IMR-90 (cell line): ENCODE measurements around the gene PMIS2. TPM values are rescaled to one million over a fixed set of nuclear protein-coding genes. Genes with fewer than 3 reads are reported as not detected.

Source experiments
- ATAC-seq: fragments of 200-7000 bp; cut with Tn5 transposase; 2 replicates; pipeline ENCODE4 v1.9.1; 2020; ENCODE audit warnings: low read depth, mild to moderate bottlenecking, moderate library complexity
- BruUV-seq: library from RNA; stranded (reverse); fragments of 400-500 nt; replicated peaks from 2 replicates; lab custom pipeline; 2021; lab: Mats Ljungman, UMichigan
- CTCF ChIA-PET: fragments of 300-600 bp; formaldehyde crosslinking; extraction: SDS; loops from one replicate; lab custom pipeline; 2021; ENCODE audit warnings: antibody characterized with exemption; lab: Yijun Ruan, JAX
- POLR2A ChIA-PET: fragments of 300-600 bp; sonication (Branson Sonifier 250); formaldehyde crosslinking; loops from one replicate; lab custom pipeline; 2022; ENCODE audit warnings: antibody characterized with exemption; ENCODE audit not compliant: unreplicated experiment; lab: Charles Lee
- DNase-seq: peaks from one replicate; pipeline ENCODE4 v3.0.0; 2013
- H2AFZ ChIP-seq: replicated peaks from 2 replicates; pipeline ENCODE3; 2013; ENCODE audit warnings: low read length, mild to moderate bottlenecking; ENCODE audit not compliant: poor library complexity
- H2AK5ac ChIP-seq: 2 replicates; pipeline ENCODE4 v1.6.1; 2013; ENCODE audit warnings: low read depth, low read length, inconsistent platforms
- H2AK9ac ChIP-seq: replicated peaks from 2 replicates; pipeline ENCODE3; 2013; ENCODE audit warnings: mild to moderate bottlenecking, low read depth, low read length, moderate library complexity; ENCODE audit not compliant: poor library complexity
- H2BK120ac ChIP-seq: 2 replicates; pipeline ENCODE4 v1.6.1; 2013; ENCODE audit warnings: low read depth, low read length, inconsistent platforms
- H2BK15ac ChIP-seq: 3 replicates; pipeline ENCODE4 v1.6.1; 2013; ENCODE audit warnings: low read depth, low read length, inconsistent platforms
- H2BK20ac ChIP-seq: 2 replicates; pipeline ENCODE4 v1.6.1; 2013; ENCODE audit warnings: low read depth, mild to moderate bottlenecking, inconsistent platforms, low read length, moderate library complexity
- H2BK5ac ChIP-seq: 2 replicates; pipeline ENCODE4 v1.6.1; 2013; ENCODE audit warnings: mild to moderate bottlenecking, low read depth, low read length, inconsistent platforms; ENCODE audit not compliant: poor library complexity, severe bottlenecking
- H3K14ac ChIP-seq: replicated peaks from 2 replicates; pipeline ENCODE4 v1.6.1; 2013; ENCODE audit warnings: low read depth, low read length, inconsistent platforms
- H3K18ac ChIP-seq: 2 replicates; pipeline ENCODE4 v1.6.1; 2013; ENCODE audit warnings: low read depth, low read length, control low read depth
- H3K23ac ChIP-seq: 2 replicates; pipeline ENCODE4 v1.6.1; 2013; ENCODE audit warnings: low read depth, low read length, inconsistent platforms
- H3K27ac ChIP-seq: 2 replicates; pipeline ENCODE4 v1.5.1; 2013; ENCODE audit warnings: mild to moderate bottlenecking, control low read depth, low read length; ENCODE audit not compliant: insufficient read depth
- H3K27me3 ChIP-seq: 2 replicates; pipeline ENCODE4 v1.6.1; 2013; ENCODE audit warnings: low read length; ENCODE audit not compliant: control insufficient read depth, insufficient read depth
- H3K36me3 ChIP-seq: 2 replicates; pipeline ENCODE4 v1.6.1; 2013; ENCODE audit warnings: low read length, mixed read lengths; ENCODE audit not compliant: control insufficient read depth, insufficient read depth
- H3K4ac ChIP-seq: 2 replicates; pipeline ENCODE4 v1.6.1; 2013; ENCODE audit warnings: low read depth, low read length, inconsistent platforms
- H3K4me1 ChIP-seq: 2 replicates; pipeline ENCODE4 v1.6.1; 2013; ENCODE audit warnings: low read length, mixed read lengths; ENCODE audit not compliant: control insufficient read depth, insufficient read depth
- H3K4me2 ChIP-seq: 2 replicates; pipeline ENCODE4 v1.6.1; 2013; ENCODE audit warnings: low read depth, mild to moderate bottlenecking, control low read depth, low read length, moderate library complexity
- H3K4me3 ChIP-seq: 2 replicates; pipeline ENCODE4 v1.5.1; 2013; ENCODE audit warnings: low read depth, mild to moderate bottlenecking, control low read depth, low read length, moderate library complexity; ENCODE audit not compliant: insufficient read depth
- H3K56ac ChIP-seq: 2 replicates; pipeline ENCODE4 v1.6.1; 2013; ENCODE audit warnings: low read length, inconsistent platforms; ENCODE audit not compliant: insufficient read depth; ENCODE audit errors: extremely low read depth
- H3K79me1 ChIP-seq, 2 experiments: 2 replicates each; pipeline ENCODE4 v1.6.1; 2013; ENCODE audit warnings: low read length in 2 of 2, inconsistent platforms in 1 of 2, low read depth in 1 of 2
- H3K9ac ChIP-seq: 2 replicates; pipeline ENCODE4 v1.6.1; 2013; ENCODE audit warnings: low read depth, low read length, control low read depth
- H3K9me1 ChIP-seq: 2 replicates; pipeline ENCODE4 v1.6.1; 2013; ENCODE audit warnings: low read length, inconsistent platforms; ENCODE audit not compliant: insufficient read depth
- H3K9me3 ChIP-seq: 2 replicates; pipeline ENCODE4 v1.6.1; 2013; ENCODE audit warnings: low read length; ENCODE audit not compliant: control insufficient read depth, insufficient read depth
- H4K20me1 ChIP-seq: 2 replicates; pipeline ENCODE4 v1.6.1; 2013; ENCODE audit warnings: low read length, inconsistent platforms; ENCODE audit not compliant: insufficient read depth
- H4K5ac ChIP-seq: 2 replicates; pipeline ENCODE4 v1.6.1; 2013; ENCODE audit warnings: mild to moderate bottlenecking, low read depth, low read length, control low read depth
- H4K8ac ChIP-seq, 2 experiments: 2 replicates each; pipeline ENCODE4 v1.6.1; 2013; ENCODE audit warnings: low read depth in 2 of 2, low read length in 2 of 2, control low read depth in 1 of 2, inconsistent platforms in 1 of 2
- H4K91ac ChIP-seq: 2 replicates; pipeline ENCODE4 v1.6.1; 2013; ENCODE audit warnings: low read depth, low read length, inconsistent platforms; ENCODE audit not compliant: insufficient read depth
- CEBPB ChIP-seq: IDR thresholded peaks from 2 replicates; pipeline ENCODE4 v1.6.1; 2012; ENCODE audit warnings: low read depth, low read length, improper control_type of control experiment
- MAZ ChIP-seq: IDR thresholded peaks from 2 replicates; pipeline ENCODE4 v1.6.1; 2012; ENCODE audit warnings: low read depth, mild to moderate bottlenecking, low read length, improper control_type of control experiment, moderate library complexity, borderline replicate concordance
- MXI1 ChIP-seq: IDR thresholded peaks from 2 replicates; pipeline ENCODE4 v1.6.1; 2012; ENCODE audit warnings: low read depth, mild to moderate bottlenecking, low read length, moderate library complexity, borderline replicate concordance
- NFE2L2 ChIP-seq: fragments of 150-350 bp; IDR thresholded peaks from 2 replicates; pipeline ENCODE4 v1.6.1; 2016; ENCODE audit warnings: low read depth, mild to moderate bottlenecking, low read length
- POLR2A ChIP-seq: IDR thresholded peaks from 2 replicates; pipeline ENCODE4 v1.6.1; 2012; ENCODE audit warnings: mild to moderate bottlenecking, low read depth, low read length
- RAD21 ChIP-seq: IDR thresholded peaks from 2 replicates; pipeline ENCODE4 v1.6.1; 2012; ENCODE audit warnings: low read length, improper control_type of control experiment
- WGBS, 2 experiments: methylation state at CpG; one replicate each; pipeline versions ENCODE4 v1.1.5 to v1.1.7; 2013; ENCODE audit warnings: missing lambda C conversion rate in 2 of 2; ENCODE audit not compliant: insufficient read length in 1 of 2; ENCODE audit errors: extremely low coverage in 2 of 2; 5-methylcytosine and 5-hydroxymethylcytosine counted together
- dilution Hi-C: fragments of 300-500 bp; cut with HindIII; formaldehyde crosslinking; loops from one replicate; pipeline ENCODE4 v1.14.3; 2018; ENCODE audit warnings: low sequenced_read_pairs; ENCODE audit not compliant: unreplicated experiment
- in situ Hi-C: fragments of 300-500 bp; cut with MboI; formaldehyde crosslinking; loops from 3 replicates; pipeline ENCODE4 v1.14.3; 2019; ENCODE audit warnings: low sequenced_read_pairs, inconsistent platforms, mixed read lengths
- intact Hi-C: fragments of 100-400 bp; cut with micrococcal nuclease; formaldehyde crosslinking; loops from 2 replicates; pipeline ENCODE4 v1.10.0; 2022
- polyA plus RNA-seq, 3 experiments: library from polyadenylated mRNA; depleted of rRNA; stranded (reverse); fragments of >200 nt; gene quantifications; 2 replicates each; pipeline ENCODE4 v1.2.3, GENCODE V29; 2012; ENCODE audit warnings: low replicate concordance in 1 of 3
- total RNA-seq: library from RNA; depleted of rRNA; stranded (reverse); fragments of >200 nt; gene quantifications from 2 replicates; pipeline ENCODE4 v1.2.3, GENCODE V29; 2012
- TF ChIP-seq, protein P1 (sequence below): conservative IDR thresholded peaks from 2 replicates; pipeline ENCODE4 v1.5.1; 2012; ENCODE audit warnings: mild to moderate bottlenecking, low read depth, low read length, improper control_type of control experiment
- TF ChIP-seq, protein P2 (sequence below): fragments of 150-350 bp; IDR thresholded peaks from 2 replicates; pipeline ENCODE4 v1.6.1; 2017; ENCODE audit warnings: mild to moderate bottlenecking, antibody characterized with exemption, low read length, low read depth
- TF ChIP-seq, protein P3 (sequence below): fragments of 150-350 bp; IDR thresholded peaks from 2 replicates; pipeline ENCODE4 v1.6.1; 2016; ENCODE audit warnings: low read depth, mild to moderate bottlenecking, low read length, moderate library complexity, borderline replicate concordance

PMIS2 gene
- total and polyA plus RNA-seq, 2 of the 4 experiments (the other 2 are of a cell fraction) = not detected

DNA sequence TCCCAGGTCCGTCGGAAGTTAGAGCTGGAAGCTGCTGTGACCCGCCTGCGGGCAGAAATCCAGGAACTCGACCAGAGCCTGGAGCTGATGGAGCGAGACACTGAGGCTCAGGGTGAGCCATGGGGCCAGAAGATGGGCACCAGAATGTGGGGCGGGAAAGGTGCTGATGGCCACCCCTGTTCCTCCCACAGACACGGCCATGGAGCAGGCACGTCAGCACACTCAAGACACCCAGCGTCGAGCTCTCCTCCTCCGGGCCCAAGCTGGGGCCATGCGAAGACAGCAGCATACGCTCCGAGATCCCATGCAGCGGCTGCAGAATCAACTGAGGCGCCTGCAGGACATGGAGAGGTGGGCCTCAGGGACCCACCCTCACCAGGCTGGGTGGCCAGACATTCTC, 29.1 kb downstream of the PMIS2 start:
- Histone ChIP-seq H3K4me3 (no peak overlapping the region), H2AK5ac (no peak overlapping the region), H3K36me3 (peaks cover 5% of the 10 kb centered on the region; the same call in 1 of the 2 replicates), H2AFZ (no peak overlapping the region), H3K56ac (no peak overlapping the region), H3K27me3 (no peaks in the 10 kb centered on the region), H3K14ac (no peak overlapping the region), H3K9me3 (no peaks in the 10 kb centered on the region), H2BK20ac (no peak overlapping the region), H3K4ac (no peak overlapping the region), H2AK9ac (no peak overlapping the region), H3K9ac (no peak overlapping the region), H3K18ac (no peak overlapping the region), H2BK15ac (no peak overlapping the region), H3K27ac (no peak overlapping the region), H4K91ac (no peak overlapping the region), H3K4me1 (no peaks in the 10 kb centered on the region), H3K4me2 (no peak overlapping the region), H3K79me1 (peaks cover 0 to 11% of the 10 kb centered on the region in 2 experiments; a peak in 1 of 4 replicates), H2BK120ac (no peak overlapping the region), H2BK5ac (no peak overlapping the region), H4K5ac (no peak overlapping the region), H4K8ac (no peak overlapping the region), H3K9me1 (peaks cover 7% of the 10 kb centered on the region; the same call in 1 of the 2 replicates), H3K23ac (no peak overlapping the region), H4K20me1 (no peaks in the 10 kb centered on the region)
- no peak for DNase-seq
- WGBS, 2 experiments = 93% methylated on average over 10 of the region's 17 CpGs; no CpG with 5 or more reads in 1 of the 2 experiments
- ChIA-PET POLR2A (no interaction called here), CTCF (no interaction called here)
- ATAC-seq = no peak
- in situ Hi-C loops (no loop called here), dilution Hi-C loops (no loop called here), intact Hi-C loops (no loop called here)
- BruUV-seq = no TSS peak
- TF ChIP-seq MAZ (no peak), NFE2L2 (no peak), MXI1 (no peak), RAD21 (no peak), CEBPB (no peak), POLR2A (no peak)
- TF ChIP-seq, protein P1, sequence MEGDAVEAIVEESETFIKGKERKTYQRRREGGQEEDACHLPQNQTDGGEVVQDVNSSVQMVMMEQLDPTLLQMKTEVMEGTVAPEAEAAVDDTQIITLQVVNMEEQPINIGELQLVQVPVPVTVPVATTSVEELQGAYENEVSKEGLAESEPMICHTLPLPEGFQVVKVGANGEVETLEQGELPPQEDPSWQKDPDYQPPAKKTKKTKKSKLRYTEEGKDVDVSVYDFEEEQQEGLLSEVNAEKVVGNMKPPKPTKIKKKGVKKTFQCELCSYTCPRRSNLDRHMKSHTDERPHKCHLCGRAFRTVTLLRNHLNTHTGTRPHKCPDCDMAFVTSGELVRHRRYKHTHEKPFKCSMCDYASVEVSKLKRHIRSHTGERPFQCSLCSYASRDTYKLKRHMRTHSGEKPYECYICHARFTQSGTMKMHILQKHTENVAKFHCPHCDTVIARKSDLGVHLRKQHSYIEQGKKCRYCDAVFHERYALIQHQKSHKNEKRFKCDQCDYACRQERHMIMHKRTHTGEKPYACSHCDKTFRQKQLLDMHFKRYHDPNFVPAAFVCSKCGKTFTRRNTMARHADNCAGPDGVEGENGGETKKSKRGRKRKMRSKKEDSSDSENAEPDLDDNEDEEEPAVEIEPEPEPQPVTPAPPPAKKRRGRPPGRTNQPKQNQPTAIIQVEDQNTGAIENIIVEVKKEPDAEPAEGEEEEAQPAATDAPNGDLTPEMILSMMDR = no peak
- TF ChIP-seq, protein P2, sequence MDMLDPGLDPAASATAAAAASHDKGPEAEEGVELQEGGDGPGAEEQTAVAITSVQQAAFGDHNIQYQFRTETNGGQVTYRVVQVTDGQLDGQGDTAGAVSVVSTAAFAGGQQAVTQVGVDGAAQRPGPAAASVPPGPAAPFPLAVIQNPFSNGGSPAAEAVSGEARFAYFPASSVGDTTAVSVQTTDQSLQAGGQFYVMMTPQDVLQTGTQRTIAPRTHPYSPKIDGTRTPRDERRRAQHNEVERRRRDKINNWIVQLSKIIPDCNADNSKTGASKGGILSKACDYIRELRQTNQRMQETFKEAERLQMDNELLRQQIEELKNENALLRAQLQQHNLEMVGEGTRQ = no peak
- TF ChIP-seq, protein P3, sequence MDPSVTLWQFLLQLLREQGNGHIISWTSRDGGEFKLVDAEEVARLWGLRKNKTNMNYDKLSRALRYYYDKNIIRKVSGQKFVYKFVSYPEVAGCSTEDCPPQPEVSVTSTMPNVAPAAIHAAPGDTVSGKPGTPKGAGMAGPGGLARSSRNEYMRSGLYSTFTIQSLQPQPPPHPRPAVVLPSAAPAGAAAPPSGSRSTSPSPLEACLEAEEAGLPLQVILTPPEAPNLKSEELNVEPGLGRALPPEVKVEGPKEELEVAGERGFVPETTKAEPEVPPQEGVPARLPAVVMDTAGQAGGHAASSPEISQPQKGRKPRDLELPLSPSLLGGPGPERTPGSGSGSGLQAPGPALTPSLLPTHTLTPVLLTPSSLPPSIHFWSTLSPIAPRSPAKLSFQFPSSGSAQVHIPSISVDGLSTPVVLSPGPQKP = no peak
